DOHH2 (cell line): ENCODE results near the gene ANKS3.

Source experiments
- EZH2phosphoT487 ChIP-seq: fragments of 200-600 bp; sonication (generic); IDR thresholded peaks from 2 replicates; pipeline ENCODE4 v1.6.1; 2017; ENCODE audit warnings: borderline replicate concordance, mild to moderate bottlenecking, antibody characterized with exemption, low read length, moderate library complexity, mixed read lengths
- TF ChIP-seq, protein P1 (sequence below): fragments of 200-600 bp; sonication (generic); IDR thresholded peaks from one replicate; pipeline ENCODE4 v1.5.1; 2014; ENCODE audit warnings: antibody characterized with exemption, mild to moderate bottlenecking, low read depth, low read length; ENCODE audit not compliant: poor library complexity, severe bottlenecking

DNA sequence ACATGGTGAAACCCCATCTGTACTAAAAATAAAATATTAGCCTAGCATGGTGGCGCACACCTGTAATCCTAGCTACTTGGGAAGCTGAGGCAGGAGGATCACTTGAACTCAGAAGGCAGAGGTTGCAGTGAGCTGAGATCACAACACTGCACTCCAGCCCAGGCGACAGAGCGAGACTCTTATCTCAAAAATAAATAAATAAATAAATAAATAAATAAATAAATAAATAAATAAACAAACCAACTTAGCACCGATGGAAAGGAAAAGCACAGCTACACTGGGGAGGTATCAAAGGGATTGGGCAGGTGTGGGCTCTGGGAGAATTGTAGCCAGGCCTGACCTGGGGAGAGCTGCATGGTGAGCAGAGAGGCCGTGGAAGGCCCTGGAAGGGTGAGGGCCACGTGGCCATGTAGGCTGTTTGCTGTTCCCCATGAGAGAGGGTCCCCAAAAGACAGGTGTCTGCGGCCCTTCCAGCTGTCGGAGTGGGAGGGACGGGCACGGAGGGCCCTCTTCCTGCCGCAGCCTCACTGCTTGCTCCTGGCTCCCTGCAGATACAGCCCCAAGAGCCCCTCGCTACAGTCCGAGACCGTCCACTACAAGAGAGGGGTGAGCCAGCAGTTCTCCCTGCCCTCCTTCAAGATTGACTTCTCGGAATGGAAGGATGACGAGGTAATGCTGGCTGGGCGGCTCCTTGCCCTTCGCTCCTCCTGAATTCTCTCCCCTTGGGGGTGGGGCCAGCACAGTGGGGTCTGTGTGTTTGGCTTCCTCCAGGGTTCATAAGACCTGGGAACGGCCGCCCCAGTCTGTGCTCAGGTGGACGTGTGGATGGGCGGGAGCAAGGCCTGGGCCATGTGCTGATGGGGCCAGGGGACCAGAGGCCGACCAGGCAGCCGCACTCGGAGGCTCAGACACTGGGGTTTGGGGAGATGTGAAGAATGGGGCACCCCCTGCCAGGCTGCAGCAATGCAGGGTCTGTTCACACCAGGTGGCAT is 77.1 kb downstream of the ANKS3 start:
- TF ChIP-seq, protein P1, sequence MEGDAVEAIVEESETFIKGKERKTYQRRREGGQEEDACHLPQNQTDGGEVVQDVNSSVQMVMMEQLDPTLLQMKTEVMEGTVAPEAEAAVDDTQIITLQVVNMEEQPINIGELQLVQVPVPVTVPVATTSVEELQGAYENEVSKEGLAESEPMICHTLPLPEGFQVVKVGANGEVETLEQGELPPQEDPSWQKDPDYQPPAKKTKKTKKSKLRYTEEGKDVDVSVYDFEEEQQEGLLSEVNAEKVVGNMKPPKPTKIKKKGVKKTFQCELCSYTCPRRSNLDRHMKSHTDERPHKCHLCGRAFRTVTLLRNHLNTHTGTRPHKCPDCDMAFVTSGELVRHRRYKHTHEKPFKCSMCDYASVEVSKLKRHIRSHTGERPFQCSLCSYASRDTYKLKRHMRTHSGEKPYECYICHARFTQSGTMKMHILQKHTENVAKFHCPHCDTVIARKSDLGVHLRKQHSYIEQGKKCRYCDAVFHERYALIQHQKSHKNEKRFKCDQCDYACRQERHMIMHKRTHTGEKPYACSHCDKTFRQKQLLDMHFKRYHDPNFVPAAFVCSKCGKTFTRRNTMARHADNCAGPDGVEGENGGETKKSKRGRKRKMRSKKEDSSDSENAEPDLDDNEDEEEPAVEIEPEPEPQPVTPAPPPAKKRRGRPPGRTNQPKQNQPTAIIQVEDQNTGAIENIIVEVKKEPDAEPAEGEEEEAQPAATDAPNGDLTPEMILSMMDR = no peak
- no peak for TF ChIP-seq EZH2phosphoT487
